Chondrocyte (in vitro differentiated cells): ENCODE results near the gene RGMA. TPM values are rescaled to one million over a fixed set of nuclear protein-coding genes. Genes with fewer than 3 reads are reported as not detected.
A peak's percentile ranks its signal among the peaks of the same experiment; 100 is the strongest.

ENCODE experiments used
- DNase-seq: peaks from one replicate; pipeline ENCODE4 v3.0.0; 2021; ENCODE audit warnings: mixed read lengths, low spot score
- H3K27ac Mint-ChIP-seq: one replicate; pipeline ENCODE4 v1.8.0; 2021; ENCODE audit warnings: mild to moderate bottlenecking, moderate library complexity, mixed read lengths; ENCODE audit not compliant: unreplicated experiment
- H3K27me3 Mint-ChIP-seq: 2 replicates; pipeline ENCODE4 v1.8.0; 2021; ENCODE audit warnings: low read depth, mixed read lengths
- H3K36me3 Mint-ChIP-seq: 2 replicates; pipeline ENCODE4 v1.8.0; 2021; ENCODE audit warnings: low read depth, mixed read lengths
- H3K4me1 Mint-ChIP-seq: 2 replicates; pipeline ENCODE4 v1.8.0; 2021; ENCODE audit warnings: low read depth, mild to moderate bottlenecking, mixed read lengths
- H3K4me3 Mint-ChIP-seq: one replicate; pipeline ENCODE4 v1.8.0; 2021; ENCODE audit warnings: mild to moderate bottlenecking, moderate library complexity, mixed read lengths; ENCODE audit not compliant: unreplicated experiment
- H3K9me3 Mint-ChIP-seq: 2 replicates; pipeline ENCODE4 v1.8.0; 2021; ENCODE audit warnings: low read depth, mixed read lengths
- total RNA-seq: library from RNA; stranded (reverse); gene quantifications from 3 replicates; pipeline ENCODE4 v1.2.1, GENCODE V29; 2021
- TF ChIP-seq, protein P1 (sequence below): fragments of 200-600 bp; sonication (generic); IDR thresholded peaks from 2 replicates; pipeline ENCODE4 v1.5.0; 2021; ENCODE audit warnings: antibody characterized with exemption, mild to moderate bottlenecking, moderate library complexity

Gene RGMA
- total RNA-seq, 1 donor from 2014 or later, result 13.0 TPM

DNA sequence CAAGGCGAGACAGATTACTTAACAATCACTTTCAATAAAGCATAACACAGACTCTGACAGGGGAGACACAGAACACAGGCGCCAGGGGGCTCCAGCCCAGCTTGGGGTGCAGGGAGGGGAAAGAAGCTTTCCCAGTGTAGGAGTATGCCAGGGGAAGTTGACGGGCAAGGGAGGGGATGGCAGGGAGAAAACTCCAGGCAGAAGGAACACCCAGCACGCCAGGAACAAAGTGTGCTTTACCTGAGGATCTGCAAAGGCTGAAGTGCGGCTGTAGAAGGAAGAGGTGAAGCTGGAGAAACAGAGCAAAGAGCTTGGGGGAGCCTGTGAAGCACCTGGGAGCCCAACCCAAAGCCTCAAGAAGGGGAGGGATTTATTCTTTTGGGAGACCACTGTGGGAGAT lies 12.1 kb downstream of the RGMA start:
- H3K36me3 Mint-ChIP-seq, result peaks cover 2% of the 10 kb centered on the region
- no peak overlapping the region for H3K27ac Mint-ChIP-seq
- TF ChIP-seq, protein P1, sequence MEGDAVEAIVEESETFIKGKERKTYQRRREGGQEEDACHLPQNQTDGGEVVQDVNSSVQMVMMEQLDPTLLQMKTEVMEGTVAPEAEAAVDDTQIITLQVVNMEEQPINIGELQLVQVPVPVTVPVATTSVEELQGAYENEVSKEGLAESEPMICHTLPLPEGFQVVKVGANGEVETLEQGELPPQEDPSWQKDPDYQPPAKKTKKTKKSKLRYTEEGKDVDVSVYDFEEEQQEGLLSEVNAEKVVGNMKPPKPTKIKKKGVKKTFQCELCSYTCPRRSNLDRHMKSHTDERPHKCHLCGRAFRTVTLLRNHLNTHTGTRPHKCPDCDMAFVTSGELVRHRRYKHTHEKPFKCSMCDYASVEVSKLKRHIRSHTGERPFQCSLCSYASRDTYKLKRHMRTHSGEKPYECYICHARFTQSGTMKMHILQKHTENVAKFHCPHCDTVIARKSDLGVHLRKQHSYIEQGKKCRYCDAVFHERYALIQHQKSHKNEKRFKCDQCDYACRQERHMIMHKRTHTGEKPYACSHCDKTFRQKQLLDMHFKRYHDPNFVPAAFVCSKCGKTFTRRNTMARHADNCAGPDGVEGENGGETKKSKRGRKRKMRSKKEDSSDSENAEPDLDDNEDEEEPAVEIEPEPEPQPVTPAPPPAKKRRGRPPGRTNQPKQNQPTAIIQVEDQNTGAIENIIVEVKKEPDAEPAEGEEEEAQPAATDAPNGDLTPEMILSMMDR, result no peak
- no peak for DNase-seq
- H3K27me3 Mint-ChIP-seq, result peaks cover 11% of the 10 kb centered on the region
- H3K4me1 Mint-ChIP-seq, result peaks cover 14% of the 10 kb centered on the region
- H3K4me3 Mint-ChIP-seq, result no peak overlapping the region
- H3K9me3 Mint-ChIP-seq, result no peaks in the 10 kb centered on the region

DNA sequence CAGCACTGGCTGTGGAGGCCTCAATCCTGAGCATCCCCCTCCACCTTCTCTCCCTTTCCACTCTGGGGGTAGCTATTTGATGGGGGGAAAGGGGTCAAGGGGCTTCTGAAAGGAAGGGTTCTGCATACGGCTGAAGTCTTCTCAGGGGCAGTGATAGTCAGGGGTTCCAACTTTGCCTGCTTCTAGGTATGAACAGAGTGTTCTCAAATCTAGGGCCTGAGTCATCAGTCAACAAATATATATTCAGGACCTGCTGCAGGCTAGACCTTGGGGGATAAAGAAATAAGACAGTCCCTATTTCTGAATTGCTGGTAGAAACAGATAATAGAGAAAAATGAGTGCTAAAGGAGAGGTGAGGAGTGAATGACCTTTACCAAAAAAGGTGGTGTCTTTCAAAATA lies 12.8 kb downstream of the RGMA start:
- TF ChIP-seq, protein P1, result no peak
- no peaks in the 10 kb centered on the region for H3K9me3 Mint-ChIP-seq
- peaks cover 2% of the 10 kb centered on the region for H3K36me3 Mint-ChIP-seq
- H3K27ac Mint-ChIP-seq, result no peak overlapping the region
- peaks cover 11% of the 10 kb centered on the region for H3K27me3 Mint-ChIP-seq
- DNase-seq, result no peak
- no peak overlapping the region for H3K4me3 Mint-ChIP-seq
- H3K4me1 Mint-ChIP-seq, result peaks cover 21% of the 10 kb centered on the region

DNA sequence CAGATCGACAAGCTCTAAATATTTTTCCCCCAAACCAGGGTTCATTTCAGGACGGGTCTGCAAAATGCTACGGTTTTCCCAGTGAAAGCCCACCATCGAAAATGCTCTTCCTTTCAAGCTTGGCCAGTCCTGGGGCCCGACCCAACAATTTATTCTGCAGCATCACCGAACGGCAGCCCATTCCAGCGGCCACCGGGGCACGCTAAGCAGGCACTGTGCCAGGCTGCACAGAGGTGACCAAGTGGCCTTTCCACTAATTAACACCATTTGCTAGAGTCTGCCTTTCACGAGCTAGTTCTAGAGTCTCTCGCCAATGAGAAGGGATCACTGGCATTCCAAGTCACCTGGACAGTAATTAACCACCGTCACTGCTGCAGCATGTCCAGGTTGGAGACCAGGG lies 14.4 kb downstream of the RGMA start:
- Mint-ChIP-seq H3K36me3 (no peaks in the 10 kb centered on the region), H3K9me3 (no peaks in the 10 kb centered on the region), H3K4me1 (peaks cover 36% of the 10 kb centered on the region), H3K27me3 (peaks cover 7% of the 10 kb centered on the region), H3K27ac (peak overlapping the region; percentile 41), H3K4me3 (no peak overlapping the region)
- TF ChIP-seq, protein P1, result no peak
- DNase-seq, result no peak

DNA sequence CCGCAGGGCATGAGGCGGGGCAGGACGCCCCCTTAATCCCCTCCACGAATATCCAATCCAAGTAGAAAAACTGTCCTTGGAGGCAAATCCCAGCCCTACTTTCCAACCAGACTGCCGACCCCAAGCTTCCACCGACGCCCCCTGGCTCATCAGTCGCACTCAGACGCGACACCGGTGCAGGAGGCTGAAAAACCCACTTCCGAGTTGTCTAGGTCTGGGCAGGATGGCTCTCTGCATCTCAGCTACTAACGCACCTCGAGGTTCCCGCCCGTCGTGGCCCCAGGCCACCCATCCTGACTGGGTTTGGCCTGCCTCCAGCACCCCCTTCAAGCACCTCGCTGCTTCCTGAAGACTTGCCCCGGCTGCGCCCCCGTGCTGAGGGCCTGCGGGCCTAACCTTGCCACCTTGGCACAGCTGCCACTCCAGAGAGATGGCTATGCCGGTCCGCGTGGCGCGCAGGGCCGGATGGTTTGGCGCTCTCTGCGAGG lies 15.5 kb downstream of the RGMA start:
- Mint-ChIP-seq H3K9me3 (no peaks in the 10 kb centered on the region), H3K4me1 (peaks cover 43% of the 10 kb centered on the region), H3K27me3 (peaks cover 4% of the 10 kb centered on the region), H3K27ac (peak overlapping the region; percentile 79), H3K4me3 (peak overlapping the region; percentile 69), H3K36me3 (no peaks in the 10 kb centered on the region)
- no peak for DNase-seq
- TF ChIP-seq, protein P1, result peak; percentile 25

DNA sequence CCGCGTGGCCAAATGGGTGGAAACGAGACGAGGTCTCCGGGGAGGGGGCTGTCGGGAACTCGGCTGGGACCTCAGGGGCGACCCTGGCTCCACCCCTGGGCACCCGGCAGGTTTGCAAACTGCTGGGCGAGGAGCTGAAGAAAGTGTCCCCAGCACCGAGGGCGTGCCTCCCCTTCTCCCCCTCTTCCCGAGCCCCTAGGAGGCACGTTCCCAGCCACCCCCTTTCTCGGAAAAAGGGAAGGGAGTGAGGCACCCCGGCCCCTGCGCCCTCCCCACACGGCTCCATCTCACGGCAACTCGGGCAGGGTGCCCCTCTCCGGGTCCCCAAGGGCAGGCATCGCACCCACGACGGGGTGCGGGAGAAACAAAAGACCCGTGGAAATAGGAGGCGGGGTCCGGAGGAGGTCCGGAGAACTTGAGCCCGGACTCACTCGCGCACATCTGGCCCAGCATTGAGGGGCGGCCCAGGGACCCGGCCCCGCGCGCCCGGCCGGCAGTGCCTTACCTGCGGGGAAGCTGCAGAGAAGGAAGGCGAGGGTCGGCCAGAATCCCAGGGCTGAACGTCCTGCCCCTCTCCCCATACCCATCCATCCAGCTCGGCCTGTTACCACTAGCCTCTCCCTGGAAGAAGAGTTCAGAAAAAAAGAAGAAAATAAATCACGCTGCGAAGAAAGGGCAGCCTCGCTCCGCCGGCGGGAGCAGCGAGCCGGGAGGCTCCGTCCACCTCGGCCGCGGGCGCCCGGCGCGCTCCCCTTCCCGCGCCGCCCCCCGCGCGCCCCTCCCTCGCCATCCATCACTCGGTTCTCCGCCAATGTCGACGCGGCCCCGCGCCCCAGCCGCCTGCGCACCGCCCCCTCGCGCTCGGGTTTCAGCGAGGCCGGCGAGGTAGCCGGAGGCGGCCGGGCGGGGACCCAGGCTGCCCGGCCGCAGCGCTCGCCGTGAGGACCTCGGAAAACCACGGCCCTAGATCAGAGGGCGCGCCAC lies 16.3 kb downstream of the RGMA start:
- Mint-ChIP-seq H3K36me3 (no peaks in the 10 kb centered on the region), H3K27me3 (peaks cover 4% of the 10 kb centered on the region), H3K9me3 (no peaks in the 10 kb centered on the region), H3K4me1 (peaks cover 49% of the 10 kb centered on the region), H3K4me3 (peak overlapping the region; percentile 96), H3K27ac (peak overlapping the region; percentile 75)
- TF ChIP-seq, protein P1, result peak; percentile 34
- no peak for DNase-seq
